HS-27A (cell line): ENCODE measurements around the gene MDC1.

ENCODE experiments used
- DNase-seq: peaks from one replicate; pipeline ENCODE4 v3.0.0-alpha.2; 2012; ENCODE audit warnings: low read depth, missing footprints

MDC1 gene

GRCh38 chr6:30748851-30749540 is 31.9 kb upstream of the MDC1 start:
- no peak for DNase-seq

- no peak for DNase-seq
These were observed 31.1 kb upstream of the MDC1 start for GRCh38 chr6:30747902-30748769.

GRCh38 chr6:30747300-30747687 is 30.2 kb upstream of the MDC1 start:
- DNase-seq: no peak

GRCh38 chr6:30744054-30744805 is 27.1 kb upstream of the MDC1 start, which contains the start of gene IER3:
Gene IER3 (minus strand): TSS chr6:30744547. CDS start chr6:30744518, 29 bp downstream.
- DNase-seq: peak; percentile 86

- no peak for DNase-seq
These were observed 26.3 kb upstream of the MDC1 start for GRCh38 chr6:30743099-30744053.

- peak; percentile 95 for DNase-seq
These were observed 25.4 kb upstream of the MDC1 start, which contains the start of gene FLOT1 for GRCh38 chr6:30742316-30743098. Gene FLOT1 (minus strand): TSS chr6:30742687. CDS start chr6:30742189, 498 bp downstream.

DNA sequence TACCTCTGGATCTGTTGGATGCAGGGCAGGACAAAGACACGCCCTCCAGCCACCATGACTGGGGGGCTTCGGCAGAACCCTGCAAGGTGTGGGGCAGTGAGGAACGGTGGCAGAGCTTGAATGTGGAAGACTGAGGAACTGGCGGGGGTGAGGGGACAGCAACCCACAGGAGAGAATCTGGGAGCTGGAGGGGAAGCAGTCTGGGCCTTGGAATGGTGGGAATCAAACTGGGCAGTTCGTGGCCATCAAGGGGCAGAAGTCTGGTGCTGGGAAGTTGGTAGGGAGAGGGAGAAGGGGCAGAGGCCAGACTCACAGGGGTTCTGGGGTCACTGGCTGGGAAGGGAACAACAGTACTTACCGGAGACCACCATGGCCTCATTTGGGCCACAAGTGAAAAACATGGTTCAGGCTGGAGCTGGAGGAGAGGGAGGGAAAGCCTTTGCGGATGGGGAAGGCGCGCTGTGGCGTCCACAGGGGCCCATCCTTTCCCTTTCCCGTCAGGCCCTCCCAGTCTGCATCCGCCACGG is 24.8 kb upstream of the MDC1 start:
- no peak for DNase-seq

DNA sequence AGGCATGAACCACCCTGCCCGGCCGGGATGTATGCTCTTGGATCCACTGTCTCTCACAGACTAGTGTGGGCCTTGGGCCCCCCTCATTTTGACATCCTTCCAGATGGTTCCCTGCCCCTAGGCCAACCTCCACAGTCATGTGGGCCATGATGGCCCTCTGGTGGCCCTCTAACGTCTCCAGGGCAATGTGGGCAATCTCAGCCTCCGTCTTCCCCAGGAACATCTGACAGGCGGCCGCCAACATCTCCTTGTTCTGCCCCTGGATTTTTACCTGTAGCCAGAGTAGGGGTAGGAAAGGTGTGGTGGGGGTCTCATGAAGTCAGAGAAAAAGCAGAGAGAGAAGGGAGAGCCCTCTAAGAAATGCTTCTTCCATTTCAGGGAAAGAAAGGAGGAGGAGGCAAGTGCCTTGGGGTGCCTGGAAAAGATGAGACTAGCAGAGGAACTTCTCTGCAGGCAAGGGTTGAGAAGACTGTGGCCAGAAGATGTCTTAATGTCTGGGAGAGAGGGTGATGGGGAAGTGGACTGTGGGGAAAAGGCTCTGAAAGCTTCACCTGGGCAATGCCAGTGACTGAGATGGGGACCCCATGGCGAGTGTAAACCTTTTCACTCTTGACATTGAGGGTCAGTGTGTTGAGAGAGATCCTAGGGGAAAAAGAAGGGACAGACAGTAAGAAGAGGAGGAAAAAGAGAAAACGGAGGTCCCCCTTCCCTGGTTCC is 24.1 kb upstream of the MDC1 start:
- no peak for DNase-seq

DNA sequence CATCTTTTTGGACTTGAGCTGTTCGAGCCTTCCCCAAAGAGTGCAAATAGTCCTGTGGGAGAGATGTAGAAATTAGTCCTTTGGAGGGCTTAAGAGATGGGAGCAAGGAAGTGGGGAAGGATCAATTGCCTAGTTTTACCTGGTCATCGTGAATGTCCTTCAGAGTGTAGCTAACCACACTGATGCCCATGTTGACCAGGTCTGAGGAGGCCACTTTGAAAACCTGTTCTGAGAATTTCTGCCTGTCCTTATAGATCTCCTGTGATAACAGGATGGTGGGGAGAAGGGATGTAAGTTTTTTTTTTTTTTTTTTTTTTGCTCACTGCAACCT is 23.4 kb upstream of the MDC1 start:
- DNase-seq: no peak

GRCh38 chr6:30738532-30738931 is 21.5 kb upstream of the MDC1 start:
- DNase-seq: no peak

GRCh38 chr6:30735668-30736314 is 18.7 kb upstream of the MDC1 start:
- no peak for DNase-seq

GRCh38 chr6:30732237-30732943 is 15.3 kb upstream of the MDC1 start:
- no peak for DNase-seq

GRCh38 chr6:30730601-30731435 is 13.7 kb upstream of the MDC1 start:
- no peak for DNase-seq

DNA sequence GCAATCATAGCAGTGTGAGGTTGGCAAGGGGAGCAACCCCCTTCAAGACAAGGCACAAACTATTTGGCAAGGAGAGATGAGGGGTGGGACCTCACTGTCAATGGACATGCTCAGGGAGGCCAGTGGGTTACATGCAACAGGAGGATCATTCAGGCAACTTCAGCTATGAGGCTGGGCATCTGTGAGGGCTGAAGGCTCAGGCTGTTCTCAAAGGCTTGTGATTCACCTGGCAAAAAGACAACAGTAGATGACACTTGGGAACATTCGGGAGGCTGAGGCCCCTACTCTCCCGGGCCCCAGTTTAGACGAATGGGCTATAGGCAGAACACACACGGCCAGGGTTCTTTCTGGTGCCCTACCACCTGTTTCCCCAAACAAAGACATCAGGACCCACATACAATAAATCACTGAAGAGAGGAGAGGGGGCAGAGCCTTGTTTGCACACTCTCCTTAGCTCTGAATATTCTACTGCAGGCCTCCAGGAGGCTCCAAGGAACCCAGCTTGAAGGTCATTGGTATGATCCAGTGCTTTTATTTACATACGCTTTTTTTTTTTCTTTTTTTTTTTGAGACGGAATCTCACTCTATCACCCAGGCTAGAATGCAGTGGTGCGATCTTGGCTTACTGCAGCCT is 11.0 kb upstream of the MDC1 start:
- DNase-seq: no peak

DNA sequence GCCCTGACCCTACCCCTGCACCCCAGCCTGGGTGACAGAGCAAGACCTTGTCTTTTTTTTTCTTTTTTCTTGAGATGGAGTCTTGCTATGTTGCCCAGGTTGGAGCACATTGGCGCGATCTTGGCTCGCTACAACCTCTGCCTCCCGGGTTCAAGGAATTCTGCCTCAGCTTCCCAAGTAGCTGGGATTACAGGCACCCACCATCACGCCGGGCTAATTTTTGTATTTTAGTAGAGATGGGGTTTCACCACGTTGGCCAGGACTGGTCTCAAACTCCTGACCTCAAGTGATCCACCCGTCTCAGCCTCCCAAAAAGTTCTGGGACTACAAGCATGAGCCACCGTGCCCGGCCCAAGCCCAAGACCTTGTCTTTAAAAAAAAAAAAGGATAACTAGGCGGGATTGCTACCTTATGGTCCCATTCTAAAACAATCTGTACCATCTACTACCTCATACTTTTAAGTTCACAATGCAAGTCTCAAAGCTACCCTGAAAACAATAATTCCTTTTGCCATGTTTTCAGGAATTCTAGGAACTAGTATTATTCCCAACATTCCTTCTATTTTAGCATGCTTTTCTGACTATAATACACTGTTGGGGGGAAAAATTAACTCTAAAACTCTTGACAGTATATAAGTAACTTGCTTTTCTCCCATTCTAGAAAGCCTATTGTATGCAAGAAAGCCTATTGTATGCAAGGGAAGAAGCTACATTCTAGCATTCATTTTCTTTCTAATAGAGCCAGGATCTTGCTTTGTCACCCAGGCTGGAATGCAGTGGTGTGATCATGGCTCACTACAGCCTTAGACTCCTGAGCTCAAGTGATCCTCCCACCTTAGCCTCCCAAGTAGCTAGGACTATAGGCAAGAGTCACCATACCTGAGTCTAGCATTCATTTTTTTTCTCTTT is 9.7 kb upstream of the MDC1 start:
- no peak for DNase-seq
